ENCODE results near the gene SLAMF9. TPM values are rescaled to one million over a fixed set of nuclear protein-coding genes. Genes with fewer than 3 reads are reported as not detected.

The SLAMF9 gene
- total and polyA plus RNA-seq, 4 donors = 0.25 to 0.68 (median 0.64) TPM; not detected in 1

DNA sequence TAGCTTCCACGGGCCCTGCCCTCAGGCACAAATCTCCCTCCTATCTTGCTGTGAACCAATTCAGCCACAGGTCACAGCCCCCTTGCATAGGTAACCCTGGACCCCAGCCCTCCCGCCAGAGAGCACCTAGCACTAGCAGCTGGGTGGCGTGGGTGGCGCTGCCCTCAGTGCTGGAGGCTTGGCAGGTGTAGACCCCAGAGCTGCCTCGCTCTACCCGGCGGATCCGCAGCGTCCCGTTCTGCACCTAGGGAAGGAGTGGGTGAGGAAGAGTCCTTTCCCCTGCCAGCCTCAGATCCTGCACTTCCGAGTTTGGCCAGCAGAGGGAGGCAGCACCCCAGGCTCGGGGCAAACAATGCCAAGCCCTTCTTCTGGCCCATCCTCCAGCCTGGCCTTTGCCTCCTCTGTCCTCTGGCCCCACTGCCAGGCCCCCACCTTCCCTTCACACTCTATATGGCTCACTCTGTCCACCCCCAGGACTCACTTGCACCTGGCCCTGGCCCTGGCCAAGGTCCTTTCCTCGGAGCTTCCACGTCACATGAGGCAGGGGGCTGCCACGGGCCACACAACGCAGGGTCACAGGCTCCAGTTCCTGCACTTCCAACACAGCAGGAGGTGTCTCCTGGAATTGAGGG lies 17.6 kb downstream of the SLAMF9 start:
- Histone ChIP-seq H3K27ac (ENCODE audit: low read depth in 1 of 2, low read length in 2 of 2) (peak overlapping the region in 1 of 2 donors; percentile 11), H3K36me3 (ENCODE audit: control insufficient read depth in 4 of 4, insufficient read depth in 3 of 4, low read depth in 1 of 4, low read length in 3 of 4) (peaks cover 0 to 12% (median 5%) of the 10 kb centered on the region in 4 donors), H3K9ac (ENCODE audit: low read depth in 1 of 2, low read length in 2 of 2) (no peak overlapping the region), H3K4me1 (ENCODE audit: control insufficient read depth in 4 of 4, insufficient read depth in 4 of 4, low read length in 3 of 4) (peaks cover 4 to 28% (median 16%) of the 10 kb centered on the region in 4 donors), H3K27me3 (ENCODE audit: control insufficient read depth in 4 of 4, insufficient read depth in 4 of 4, low read length in 3 of 4) (no peaks in the 10 kb centered on the region), H3K9me3 (ENCODE audit: control insufficient read depth in 4 of 4, low read length in 3 of 4) (no peaks in the 10 kb centered on the region), H3K4me3 (ENCODE audit: low read depth in 1 of 3, low read length in 3 of 3) (no peak overlapping the region)
- peak; percentile 90 for DNase-seq (ENCODE audit: low spot score)
- WGBS = 28% methylated on average over 16 of the region's 16 CpGs
- TF ChIP-seq HNF4A (conservative IDR thresholded peaks at IDR 0.05) (peak; percentile 48 to 57), RAD21 (IDR thresholded peaks at IDR 0.05) (peak; percentile 98 to 100), EGR1 (IDR thresholded peaks at IDR 0.05; ENCODE audit: low read depth in 2 of 2) (no peak)
- TF ChIP-seq, protein P1, sequence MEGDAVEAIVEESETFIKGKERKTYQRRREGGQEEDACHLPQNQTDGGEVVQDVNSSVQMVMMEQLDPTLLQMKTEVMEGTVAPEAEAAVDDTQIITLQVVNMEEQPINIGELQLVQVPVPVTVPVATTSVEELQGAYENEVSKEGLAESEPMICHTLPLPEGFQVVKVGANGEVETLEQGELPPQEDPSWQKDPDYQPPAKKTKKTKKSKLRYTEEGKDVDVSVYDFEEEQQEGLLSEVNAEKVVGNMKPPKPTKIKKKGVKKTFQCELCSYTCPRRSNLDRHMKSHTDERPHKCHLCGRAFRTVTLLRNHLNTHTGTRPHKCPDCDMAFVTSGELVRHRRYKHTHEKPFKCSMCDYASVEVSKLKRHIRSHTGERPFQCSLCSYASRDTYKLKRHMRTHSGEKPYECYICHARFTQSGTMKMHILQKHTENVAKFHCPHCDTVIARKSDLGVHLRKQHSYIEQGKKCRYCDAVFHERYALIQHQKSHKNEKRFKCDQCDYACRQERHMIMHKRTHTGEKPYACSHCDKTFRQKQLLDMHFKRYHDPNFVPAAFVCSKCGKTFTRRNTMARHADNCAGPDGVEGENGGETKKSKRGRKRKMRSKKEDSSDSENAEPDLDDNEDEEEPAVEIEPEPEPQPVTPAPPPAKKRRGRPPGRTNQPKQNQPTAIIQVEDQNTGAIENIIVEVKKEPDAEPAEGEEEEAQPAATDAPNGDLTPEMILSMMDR (IDR thresholded peaks at IDR 0.05; ENCODE audit: low read depth, low read length, missing input control) = peak; percentile 98

DNA sequence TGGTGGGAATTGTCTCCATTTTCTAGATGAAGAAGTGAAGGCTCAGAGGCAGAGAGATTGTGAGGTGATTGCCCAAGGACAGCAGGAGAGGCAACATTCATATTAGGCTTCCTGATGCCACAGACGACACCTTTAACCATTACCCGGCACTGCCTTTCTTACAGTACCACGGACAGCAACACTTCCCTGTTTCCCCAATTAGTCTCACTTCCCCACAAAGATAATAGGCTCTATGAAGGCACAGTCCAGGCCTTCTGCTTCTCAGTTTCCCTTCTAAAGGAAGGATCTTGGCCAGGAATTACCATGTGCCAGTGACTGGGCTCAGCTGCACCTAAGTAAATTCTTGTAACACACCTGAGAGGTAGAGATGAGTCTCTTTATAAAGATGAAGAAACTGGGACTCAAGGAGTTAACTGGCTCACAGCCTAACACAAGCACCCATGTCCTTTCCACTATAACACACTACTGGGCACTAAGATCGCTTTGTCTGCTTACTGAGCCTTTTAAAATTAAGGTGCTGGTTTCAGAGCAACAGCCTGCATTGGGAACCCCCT lies 18.2 kb downstream of the SLAMF9 start:
- H3K9ac ChIP-seq (ENCODE audit: low read depth in 1 of 2, low read length in 2 of 2) = no peak overlapping the region
- TF ChIP-seq YY1 (IDR thresholded peaks at IDR 0.05) (no peak), SP1 (IDR thresholded peaks at IDR 0.05) (no peak), JUND (IDR thresholded peaks at IDR 0.05) (no peak)
- TF ChIP-seq, protein P2, sequence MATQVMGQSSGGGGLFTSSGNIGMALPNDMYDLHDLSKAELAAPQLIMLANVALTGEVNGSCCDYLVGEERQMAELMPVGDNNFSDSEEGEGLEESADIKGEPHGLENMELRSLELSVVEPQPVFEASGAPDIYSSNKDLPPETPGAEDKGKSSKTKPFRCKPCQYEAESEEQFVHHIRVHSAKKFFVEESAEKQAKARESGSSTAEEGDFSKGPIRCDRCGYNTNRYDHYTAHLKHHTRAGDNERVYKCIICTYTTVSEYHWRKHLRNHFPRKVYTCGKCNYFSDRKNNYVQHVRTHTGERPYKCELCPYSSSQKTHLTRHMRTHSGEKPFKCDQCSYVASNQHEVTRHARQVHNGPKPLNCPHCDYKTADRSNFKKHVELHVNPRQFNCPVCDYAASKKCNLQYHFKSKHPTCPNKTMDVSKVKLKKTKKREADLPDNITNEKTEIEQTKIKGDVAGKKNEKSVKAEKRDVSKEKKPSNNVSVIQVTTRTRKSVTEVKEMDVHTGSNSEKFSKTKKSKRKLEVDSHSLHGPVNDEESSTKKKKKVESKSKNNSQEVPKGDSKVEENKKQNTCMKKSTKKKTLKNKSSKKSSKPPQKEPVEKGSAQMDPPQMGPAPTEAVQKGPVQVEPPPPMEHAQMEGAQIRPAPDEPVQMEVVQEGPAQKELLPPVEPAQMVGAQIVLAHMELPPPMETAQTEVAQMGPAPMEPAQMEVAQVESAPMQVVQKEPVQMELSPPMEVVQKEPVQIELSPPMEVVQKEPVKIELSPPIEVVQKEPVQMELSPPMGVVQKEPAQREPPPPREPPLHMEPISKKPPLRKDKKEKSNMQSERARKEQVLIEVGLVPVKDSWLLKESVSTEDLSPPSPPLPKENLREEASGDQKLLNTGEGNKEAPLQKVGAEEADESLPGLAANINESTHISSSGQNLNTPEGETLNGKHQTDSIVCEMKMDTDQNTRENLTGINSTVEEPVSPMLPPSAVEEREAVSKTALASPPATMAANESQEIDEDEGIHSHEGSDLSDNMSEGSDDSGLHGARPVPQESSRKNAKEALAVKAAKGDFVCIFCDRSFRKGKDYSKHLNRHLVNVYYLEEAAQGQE (IDR thresholded peaks at IDR 0.05) = peak; percentile 97
- WGBS = 77% methylated on average over 4 of the region's 4 CpGs
- no peak overlapping the region for H3K27ac ChIP-seq (ENCODE audit: low read depth in 1 of 2, low read length in 2 of 2)
- DNase-seq (ENCODE audit: low spot score) = no peak
- peaks cover 0 to 14% (median 8%) of the 10 kb centered on the region in 4 donors for H3K36me3 ChIP-seq (ENCODE audit: control insufficient read depth in 4 of 4, insufficient read depth in 3 of 4, low read depth in 1 of 4, low read length in 3 of 4)
- no peaks in the 10 kb centered on the region for H3K9me3 ChIP-seq (ENCODE audit: control insufficient read depth in 4 of 4, low read length in 3 of 4)
- H3K4me3 ChIP-seq (ENCODE audit: low read depth in 1 of 3, low read length in 3 of 3) = no peak overlapping the region
- no peaks in the 10 kb centered on the region for H3K27me3 ChIP-seq (ENCODE audit: control insufficient read depth in 4 of 4, insufficient read depth in 4 of 4, low read length in 3 of 4)
- peaks cover 4 to 28% (median 16%) of the 10 kb centered on the region in 4 donors for H3K4me1 ChIP-seq (ENCODE audit: control insufficient read depth in 4 of 4, insufficient read depth in 4 of 4, low read length in 3 of 4)

DNA sequence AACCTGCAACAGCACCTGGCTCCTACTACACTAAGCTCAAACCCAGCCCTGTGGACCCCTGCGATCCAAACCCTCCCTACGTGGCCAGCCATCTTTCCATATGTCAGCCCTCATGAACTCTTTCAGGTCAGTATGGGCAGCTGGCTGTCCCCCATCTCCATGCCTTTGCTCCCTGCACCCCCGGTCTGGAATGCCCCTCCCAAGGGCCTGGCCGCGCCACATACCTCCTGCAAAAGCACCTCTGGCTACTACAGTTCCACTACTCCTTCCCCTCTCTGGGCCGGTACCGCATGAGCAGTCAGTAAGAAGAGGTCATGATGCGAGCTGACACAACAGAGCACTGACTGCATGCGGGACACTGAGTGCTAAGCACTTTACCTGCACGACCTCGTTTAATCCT lies 18.7 kb downstream of the SLAMF9 start:
- DNase-seq (ENCODE audit: low spot score) = no peak
- H3K9ac ChIP-seq (ENCODE audit: low read depth in 1 of 2, low read length in 2 of 2) = no peak overlapping the region
- H3K27ac ChIP-seq (ENCODE audit: low read depth in 1 of 2, low read length in 2 of 2) = no peak overlapping the region
- H3K4me3 ChIP-seq (ENCODE audit: low read depth in 1 of 3, low read length in 3 of 3) = no peak overlapping the region
- 95% methylated on average over 11 of the region's 11 CpGs for WGBS
- TF ChIP-seq JUND (IDR thresholded peaks at IDR 0.05) = no peak
- TF ChIP-seq, protein P1 (IDR thresholded peaks at IDR 0.05; ENCODE audit: low read depth, low read length, missing input control) = no peak
- TF ChIP-seq HNF4G (IDR thresholded peaks at IDR 0.05) = no peak
- no peak for TF ChIP-seq FOXA2 (IDR thresholded peaks at IDR 0.05)
- no peak for TF ChIP-seq YY1 (IDR thresholded peaks at IDR 0.05)
- TF ChIP-seq RAD21 (IDR thresholded peaks at IDR 0.05) = no peak
- TF ChIP-seq TAF1 (conservative IDR thresholded peaks at IDR 0.05) = no peak
- no peak for TF ChIP-seq EGR1 (IDR thresholded peaks at IDR 0.05; ENCODE audit: low read depth in 2 of 2)
- TF ChIP-seq, protein P3, sequence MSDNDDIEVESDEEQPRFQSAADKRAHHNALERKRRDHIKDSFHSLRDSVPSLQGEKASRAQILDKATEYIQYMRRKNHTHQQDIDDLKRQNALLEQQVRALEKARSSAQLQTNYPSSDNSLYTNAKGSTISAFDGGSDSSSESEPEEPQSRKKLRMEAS (IDR thresholded peaks at IDR 0.05) = no peak
- peaks cover 0 to 16% (median 9%) of the 10 kb centered on the region in 4 donors for H3K36me3 ChIP-seq (ENCODE audit: control insufficient read depth in 4 of 4, insufficient read depth in 3 of 4, low read depth in 1 of 4, low read length in 3 of 4)
- H3K4me1 ChIP-seq (ENCODE audit: control insufficient read depth in 4 of 4, insufficient read depth in 4 of 4, low read length in 3 of 4) = peaks cover 4 to 28% (median 16%) of the 10 kb centered on the region in 4 donors
- no peaks in the 10 kb centered on the region for H3K9me3 ChIP-seq (ENCODE audit: control insufficient read depth in 4 of 4, low read length in 3 of 4)
- H3K27me3 ChIP-seq (ENCODE audit: control insufficient read depth in 4 of 4, insufficient read depth in 4 of 4, low read length in 3 of 4) = no peaks in the 10 kb centered on the region

Measured in liver (tissue), 9 donors.